ENCODE results near the gene CAPZB. TPM values are rescaled to one million over a fixed set of nuclear protein-coding genes. Genes with fewer than 3 reads are reported as not detected.
A peak's percentile ranks its signal among the peaks of the same experiment; 100 is the strongest.

CAPZB gene
- total and polyA plus RNA-seq, 2 donors (not counting 3 experiments of a cell fraction or from before 2014, with no cell fraction given): 196 to 347 TPM

DNA sequence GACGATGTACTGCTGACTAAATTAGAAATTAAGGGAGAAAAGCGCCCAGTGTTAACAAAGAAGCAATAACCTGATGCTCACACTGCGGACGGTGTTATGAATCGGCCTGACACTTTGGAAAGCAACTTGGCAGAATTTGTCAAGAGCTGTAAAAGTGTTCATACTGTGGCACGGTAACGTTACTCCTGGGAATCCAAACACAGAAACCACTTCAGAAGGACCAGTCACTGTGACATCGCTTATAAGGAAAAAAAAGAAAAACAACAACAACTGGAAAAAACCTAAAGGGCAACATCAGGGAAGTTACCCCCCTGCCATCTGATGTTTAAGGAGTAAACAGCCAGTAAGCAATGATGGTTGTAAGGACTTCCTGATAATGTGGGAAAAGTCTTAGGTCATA, 27.7 kb downstream of the CAPZB start:
- Histone ChIP-seq H3K27me3 (ENCODE audit: control insufficient read depth in 2 of 2, insufficient read depth in 2 of 2, low read length in 2 of 2) (no peaks in the 10 kb centered on the region), H3K79me2 (ENCODE audit: control insufficient read depth, insufficient read depth, low read length) (peaks cover 88% of the 10 kb centered on the region), H3K36me3 (ENCODE audit: control insufficient read depth in 2 of 2, extremely low read depth in 1 of 2, insufficient read depth in 2 of 2, low read length in 2 of 2) (peaks cover 0 to 2% of the 10 kb centered on the region in 2 experiments), H4K20me1 (replicated peaks; ENCODE audit: control insufficient read depth, extremely low read depth, insufficient read depth, low read length) (peaks cover 19% of the 10 kb centered on the region), H3K9me3 (replicated peaks; ENCODE audit: control insufficient read depth, insufficient read depth, low read length) (no peaks in the 10 kb centered on the region), H3K4me1 (ENCODE audit: control insufficient read depth, extremely low read depth, insufficient read depth, low read length) (peaks cover 44% of the 10 kb centered on the region), H3K9ac (replicated peaks; ENCODE audit: extremely low read depth, insufficient read depth, low read length) (no peak overlapping the region), H3K4me3 (replicated peaks in 1 of 3; ENCODE audit: insufficient read depth in 1 of 3, low read depth in 1 of 3, low read length in 3 of 3) (no peak overlapping the region), H3K4me2 (ENCODE audit: insufficient read depth, low read length) (peak overlapping the region; percentile 43), H2AFZ (ENCODE audit: low read depth, low read length) (no peak overlapping the region), H3K9me1 (replicated peaks; ENCODE audit: control insufficient read depth, extremely low read depth, insufficient read depth, low read length) (no peaks in the 10 kb centered on the region), H3K27ac (ENCODE audit: insufficient read depth, low read depth, low read length) (peak overlapping the region; percentile 33)
- BruUV-seq (replicated peaks): no TSS peak
- intact Hi-C loops (cut with micrococcal nuclease): loop anchor here (2.0 kb wide), 1 partner anchor 19 kb away; no protein-coding TSS in a partner anchor
- dilution Hi-C loops (cut with MboI; ENCODE audit: extremely low pct_ligation_motif_present, low sequenced_read_pairs): no loop called here
- DNase-seq (ENCODE audit: low read depth, low spot score): peak; percentile 48
- CTCF ChIA-PET: interaction anchor here (0.7 to 2.6 kb wide), 3 partner anchors 11 to 67 kb away, joined by 3 to 13 read pairs (median 3); no protein-coding TSS in a partner anchor
- POLR2A ChIA-PET: no interaction called here
- TF ChIP-seq CTCF (IDR thresholded peaks at IDR 0.05; ENCODE audit: extremely low read depth in 1 of 2, insufficient read depth in 1 of 2, low read depth in 1 of 2, low read length in 2 of 2) (no peak), MYC (IDR thresholded peaks at IDR 0.05; ENCODE audit: low read depth, low read length) (no peak), FOS (IDR thresholded peaks at IDR 0.05; ENCODE audit: borderline replicate concordance, insufficient read depth, low read length) (no peak), MAX (IDR thresholded peaks at IDR 0.05; ENCODE audit: insufficient read depth, insufficient read length) (no peak), EZH2 (IDR thresholded peaks at IDR 0.05; ENCODE audit: borderline replicate concordance, low read depth, low read length, severe bottlenecking) (no peak), GATA2 (IDR thresholded peaks at IDR 0.05; ENCODE audit: insufficient read depth, insufficient read length, low read depth, low read length) (no peak), JUN (IDR thresholded peaks at IDR 0.05; ENCODE audit: borderline replicate concordance, insufficient read depth, insufficient read length, low read depth) (no peak), POLR2A (IDR thresholded peaks at IDR 0.05; ENCODE audit: low read depth, low read length) (no peak), POLR2AphosphoS5 (IDR thresholded peaks at IDR 0.05; ENCODE audit: insufficient read depth, low read depth, low read length) (no peak)
- peak; percentile 26 for FAIRE-seq
